Fibroblast of skin of back (primary cell): ENCODE results near the gene ZBTB18.

Experiments
- DNase-seq: peaks from one replicate; pipeline ENCODE4 v3.0.0-alpha.2; 2013

ZBTB18 gene

DNA sequence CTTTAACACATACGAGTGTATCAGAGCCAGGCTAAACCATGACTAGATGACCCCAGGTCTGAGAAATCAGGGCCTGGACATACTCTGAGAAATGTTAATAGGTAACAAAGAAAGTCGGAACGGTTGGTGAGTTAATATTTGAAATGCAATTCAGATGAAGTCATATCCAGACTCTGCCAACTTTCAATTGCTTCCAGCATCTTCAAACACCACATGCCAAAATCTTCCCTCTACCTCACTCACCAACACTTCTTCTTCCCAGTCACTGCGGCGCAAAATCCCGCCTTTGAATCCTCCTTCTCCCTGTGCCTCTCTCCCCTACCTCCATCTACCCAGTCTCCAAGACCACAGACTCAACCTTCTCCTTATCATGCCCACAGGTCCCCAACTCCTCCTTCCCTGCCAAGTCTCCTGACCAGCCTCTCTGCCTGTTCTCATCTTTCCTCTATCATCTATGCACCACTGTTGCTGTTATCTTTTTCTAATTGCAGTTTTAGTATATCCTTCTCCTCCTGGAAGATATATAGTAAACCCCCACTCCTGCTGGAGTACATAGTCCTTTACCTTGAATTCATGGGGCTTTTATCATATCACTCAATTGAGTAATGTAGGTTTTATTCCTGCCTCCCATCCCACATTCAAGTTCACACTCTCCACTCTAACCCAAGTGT, 41.3 kb downstream of the ZBTB18 start:
- DNase-seq: peak; percentile 65

- no peak for DNase-seq
These were observed 42.0 kb downstream of the ZBTB18 start for GRCh38 chr1:244092964-244093638.

- no peak for DNase-seq
These were observed 43.9 kb downstream of the ZBTB18 start for GRCh38 chr1:244094880-244095528.

DNA sequence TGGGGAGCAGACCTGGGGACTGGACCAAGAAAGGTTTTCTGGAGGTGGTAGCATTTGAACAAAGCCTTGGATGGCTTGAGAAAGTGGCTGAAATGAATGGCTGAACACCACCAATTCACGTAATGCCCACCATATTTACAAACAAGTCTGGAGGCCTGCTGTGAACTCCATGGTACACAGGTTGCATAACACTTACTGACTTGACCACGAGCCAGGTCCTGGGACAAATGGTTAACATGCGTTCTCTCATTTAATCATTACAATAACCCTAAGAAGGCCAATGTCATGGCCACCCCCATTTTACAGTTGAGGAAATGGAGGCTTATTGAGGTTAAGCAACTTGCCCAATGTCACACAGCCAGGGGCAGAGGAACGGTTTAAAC, 44.4 kb downstream of the ZBTB18 start:
- DNase-seq: no peak

DNA sequence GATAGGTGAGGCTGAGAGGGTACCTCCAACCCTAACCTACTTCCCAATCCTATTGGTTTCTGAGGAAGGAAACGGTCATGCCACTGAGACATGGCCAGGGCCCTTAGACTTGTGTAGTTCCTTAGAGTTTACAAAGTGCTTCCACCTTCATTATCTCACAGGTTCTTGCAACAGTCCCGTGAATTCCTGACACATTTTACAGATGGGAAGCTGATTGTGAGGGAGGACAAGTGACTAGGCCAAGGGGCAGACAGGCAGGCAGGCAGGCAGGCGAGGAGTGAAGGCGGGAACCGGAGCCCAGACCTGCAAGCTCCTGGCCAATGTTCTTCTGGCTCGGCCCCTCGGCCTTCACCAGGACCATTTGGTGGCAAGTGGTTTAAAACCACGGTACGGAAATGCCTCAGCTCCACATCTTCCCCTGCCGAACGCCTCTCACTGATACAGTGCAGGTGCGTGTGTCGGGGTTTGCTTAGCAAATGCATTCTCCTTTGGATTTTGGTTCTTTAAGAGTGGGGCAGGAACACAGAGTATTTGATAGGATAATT, 45.1 kb downstream of the ZBTB18 start:
- no peak for DNase-seq

GRCh38 chr1:244096691-244097090, 45.6 kb downstream of the ZBTB18 start:
- DNase-seq: no peak

DNA sequence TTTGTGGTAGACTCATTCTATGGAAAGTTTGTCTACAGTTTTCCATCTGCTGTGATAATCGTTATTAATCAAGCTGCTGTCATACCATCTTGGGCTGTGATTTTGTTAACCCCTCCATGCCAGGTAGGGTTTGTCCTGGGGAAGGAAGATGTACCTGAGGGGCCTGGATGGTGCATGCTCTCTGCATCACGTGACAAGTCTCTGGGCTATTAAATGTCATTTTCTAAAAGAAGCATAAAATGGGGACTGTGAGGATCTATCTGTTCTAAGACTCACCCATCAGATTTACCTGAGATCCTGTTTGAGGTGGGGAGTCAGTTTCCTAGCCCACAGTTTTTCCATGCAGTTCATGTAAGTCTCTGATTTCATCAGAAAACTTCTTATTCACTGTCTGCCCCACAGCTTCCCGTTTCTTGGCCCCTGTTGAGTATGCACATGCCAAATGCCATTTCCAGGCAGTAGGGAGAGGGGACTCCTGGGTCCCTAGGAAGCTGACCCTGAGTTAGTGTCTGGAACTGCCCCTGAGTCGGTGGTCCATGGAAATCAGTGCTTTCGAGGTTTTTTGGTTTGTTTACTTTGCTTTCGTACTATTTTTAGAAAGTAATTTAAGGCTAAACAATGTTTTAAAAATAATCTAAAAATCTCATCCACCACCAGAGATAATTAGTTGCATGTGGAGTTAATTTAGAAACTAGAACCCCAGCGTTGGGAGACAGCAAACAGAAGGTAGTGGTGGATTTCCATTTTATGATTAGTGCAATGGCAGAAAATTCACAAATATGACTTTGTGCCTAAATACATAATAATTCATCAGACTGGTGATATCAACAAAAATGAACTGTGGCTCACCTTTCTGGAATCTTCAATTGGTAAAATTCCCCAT, 46.7 kb downstream of the ZBTB18 start:
- no peak for DNase-seq

DNA sequence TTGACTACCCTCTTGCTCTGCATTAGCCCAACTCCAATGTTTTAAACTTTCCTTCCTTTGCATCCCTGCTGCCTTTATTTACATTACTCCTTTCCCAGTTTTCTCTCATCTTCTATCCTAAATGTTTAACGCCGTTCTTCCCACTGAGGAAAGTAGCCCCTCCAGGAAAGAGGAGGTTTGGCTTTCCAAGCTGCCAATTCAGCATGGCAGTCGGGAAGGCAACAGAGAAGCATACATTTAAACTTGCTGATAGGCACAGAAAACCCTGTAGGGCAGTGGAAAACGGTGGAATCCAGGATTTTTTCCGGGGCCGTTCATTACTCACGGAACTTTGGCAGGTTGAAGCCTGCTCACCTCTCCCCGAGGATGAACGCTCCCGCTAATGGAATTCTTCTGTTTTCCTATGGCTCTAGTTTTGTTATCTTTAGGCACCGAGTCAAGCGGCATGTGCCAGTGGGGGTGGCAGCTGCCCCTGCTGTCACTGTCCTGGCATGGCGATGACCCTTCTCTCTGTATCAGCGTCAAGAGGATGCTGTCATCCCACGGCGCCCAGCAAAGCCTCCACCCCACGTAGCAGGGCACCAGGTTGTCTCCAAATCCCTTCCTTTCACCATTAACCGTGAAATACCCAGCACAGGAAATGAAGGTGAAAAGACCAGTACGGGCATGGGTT, 48.3 kb downstream of the ZBTB18 start:
- no peak for DNase-seq

DNA sequence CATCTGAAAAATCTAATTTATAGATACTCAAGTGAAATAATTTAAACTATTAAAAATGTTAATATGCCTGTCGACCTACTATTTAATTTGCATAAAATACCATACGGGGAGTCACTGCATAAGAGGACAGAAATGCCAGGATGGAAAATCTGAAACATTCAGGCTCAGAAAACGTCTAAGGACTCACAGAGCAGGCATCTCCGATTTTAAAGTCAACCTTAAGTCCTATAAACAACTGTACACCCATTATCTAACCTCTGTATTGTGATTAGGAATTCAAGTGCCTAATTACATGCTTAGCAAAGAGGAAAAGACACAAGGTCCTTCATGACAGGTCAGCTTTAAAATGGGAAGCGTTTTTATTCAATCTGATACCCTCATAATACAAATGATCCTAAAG, 49.2 kb downstream of the ZBTB18 start:
- DNase-seq: no peak

DNA sequence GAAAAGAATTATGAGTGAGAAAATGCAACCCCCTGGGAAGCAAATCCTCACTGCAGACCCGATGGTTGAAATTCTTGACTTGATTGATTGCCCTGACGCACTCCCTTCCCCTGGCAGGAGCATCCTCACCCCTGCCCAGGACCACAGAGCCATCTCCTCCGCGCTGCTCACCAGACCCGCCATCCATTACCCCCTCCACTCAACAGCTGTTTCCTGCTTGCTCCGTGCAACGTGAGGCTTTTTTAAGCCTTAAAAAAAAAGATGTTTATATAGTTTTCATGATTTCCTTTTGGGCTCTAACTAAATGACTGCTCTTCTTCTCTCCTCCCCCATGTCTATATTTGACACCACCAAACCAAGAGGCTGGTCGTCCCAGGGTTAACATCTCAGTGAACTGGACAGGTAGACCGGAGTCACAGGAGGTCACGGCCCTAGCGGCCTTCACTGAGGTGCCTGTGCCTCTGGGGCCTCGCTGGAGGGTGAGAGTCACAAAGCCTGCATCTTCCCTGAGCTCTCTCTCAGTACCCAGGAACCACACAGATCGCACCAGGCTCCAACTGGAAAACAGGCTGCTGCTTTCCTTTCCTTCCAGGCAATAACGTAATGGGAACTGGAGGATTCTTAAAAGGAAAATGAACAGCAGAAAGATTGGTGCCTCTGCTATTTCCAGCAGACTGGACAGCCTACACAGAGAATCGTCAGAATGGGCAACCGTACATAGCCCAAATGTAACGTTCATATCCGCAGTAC, 49.8 kb downstream of the ZBTB18 start:
- peak; percentile 38 for DNase-seq

- no peak for DNase-seq
These were observed 51.0 kb downstream of the ZBTB18 start for GRCh38 chr1:244102046-244102445.

GRCh38 chr1:244102468-244102867, 51.4 kb downstream of the ZBTB18 start:
- no peak for DNase-seq

DNA sequence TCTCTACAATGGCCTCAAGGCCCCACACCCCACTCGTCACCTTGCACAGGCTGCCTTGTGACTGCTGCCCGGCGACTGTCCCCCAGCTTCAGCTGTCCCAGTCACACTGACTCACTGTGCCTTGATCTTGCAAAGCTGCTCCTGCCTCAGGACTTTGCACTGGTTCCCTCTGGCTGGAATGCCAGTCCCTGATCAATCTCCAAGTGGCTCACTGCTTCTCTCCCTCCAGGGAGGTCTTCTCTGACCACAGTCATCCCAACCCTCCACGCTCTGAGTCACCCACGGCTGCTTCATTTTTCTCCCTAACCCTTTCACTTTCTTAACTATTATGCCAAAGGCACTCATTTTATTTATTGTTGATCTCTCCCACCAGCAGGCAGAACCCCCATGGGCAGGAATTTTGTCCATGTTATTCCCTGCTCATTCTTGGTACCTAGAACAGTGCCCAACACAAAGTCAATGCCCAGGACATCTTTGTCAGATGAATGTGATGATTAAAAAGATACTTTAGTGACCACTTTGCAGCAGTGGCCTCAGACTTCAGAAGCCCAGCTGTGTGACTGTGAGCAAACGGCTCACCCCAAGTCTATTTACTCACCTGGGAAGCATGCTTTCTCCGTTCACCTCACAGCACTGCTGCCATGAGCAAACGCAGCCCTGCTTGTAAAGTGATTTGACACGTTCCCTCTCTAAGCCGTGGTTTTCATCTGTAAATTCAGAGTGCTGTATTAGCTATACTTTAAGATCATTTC, 53.4 kb downstream of the ZBTB18 start:
- peak; percentile 99 for DNase-seq

DNA sequence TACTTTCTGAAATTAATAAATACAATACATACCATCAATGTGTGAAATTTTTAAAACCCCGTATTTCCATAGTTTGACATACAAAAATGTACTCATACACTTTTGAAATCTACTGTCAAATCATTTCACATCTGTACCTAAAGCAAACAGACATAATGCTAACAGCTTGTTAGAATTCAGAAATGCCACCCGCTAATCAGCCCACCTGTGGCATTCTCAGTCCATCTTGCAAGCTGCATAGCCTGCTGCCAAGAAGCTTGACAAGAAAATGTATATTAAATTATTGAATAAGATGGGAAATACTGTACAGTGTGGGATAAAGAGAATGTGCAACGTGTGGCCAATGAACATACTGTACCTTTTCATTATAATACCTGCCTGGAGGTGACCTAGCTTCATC, 55.1 kb downstream of the ZBTB18 start:
- no peak for DNase-seq
